HTERT RPE-1 (cell line): ENCODE data around the gene ZNF598.

Experiments
- in situ Hi-C: fragments of 300-500 bp; cut with MboI; formaldehyde crosslinking; loops from 4 replicates; pipeline ENCODE4 v1.14.3; 2020; ENCODE audit warnings: low sequenced_read_pairs

Gene ZNF598

GRCh38 chr16:2009791-2010510 lies at the start of gene ZNF598:
TSS of gene ZNF598 (minus strand) at chr16:2009821.
- in situ Hi-C loops: no loop called here

- in situ Hi-C loops: no loop called here
Measured at GRCh38 chr16:2058872-2059271, 49.3 kb upstream of the ZNF598 start.

GRCh38 chr16:2058420-2058819 lies 48.8 kb upstream of the ZNF598 start:
- in situ Hi-C loops: no loop called here

- in situ Hi-C loops: no loop called here
Measured at GRCh38 chr16:2057438-2057837, 47.8 kb upstream of the ZNF598 start.

- in situ Hi-C loops: no loop called here
Measured at GRCh38 chr16:2056681-2057407, 47.2 kb upstream of the ZNF598 start.

- in situ Hi-C loops: no loop called here
Measured at GRCh38 chr16:2056077-2056476, 46.5 kb upstream of the ZNF598 start.

- in situ Hi-C loops: no loop called here
Measured at GRCh38 chr16:2054543-2055245, 45.1 kb upstream of the ZNF598 start.

- in situ Hi-C loops: no loop called here
Measured at GRCh38 chr16:2053897-2054296, 44.3 kb upstream of the ZNF598 start.

- in situ Hi-C loops: no loop called here
Measured at GRCh38 chr16:2053211-2053610, 43.6 kb upstream of the ZNF598 start.

- in situ Hi-C loops: no loop called here
Measured at GRCh38 chr16:2048116-2048543, 38.5 kb upstream of the ZNF598 start.

- in situ Hi-C loops: no loop called here
Measured at GRCh38 chr16:2047330-2048115, 37.9 kb upstream of the ZNF598 start, which contains the start of the genes NTHL1 and TSC2. TSS of gene NTHL1 (minus strand) at chr16:2047834. CDS start at chr16:2047823, 11 bp downstream. TSS of gene TSC2 (plus strand) at chr16:2047985. CDS start at chr16:2048616, 631 bp downstream.

- in situ Hi-C loops: no loop called here
Measured at GRCh38 chr16:2046893-2047329, 37.3 kb upstream of the ZNF598 start.

GRCh38 chr16:2045965-2046892 lies 36.6 kb upstream of the ZNF598 start:
- in situ Hi-C loops: no loop called here

- in situ Hi-C loops: no loop called here
Measured at GRCh38 chr16:2044541-2044940, 34.9 kb upstream of the ZNF598 start.

GRCh38 chr16:2043667-2044451 lies 34.2 kb upstream of the ZNF598 start:
- in situ Hi-C loops: no loop called here

GRCh38 chr16:2042986-2043666 lies 33.5 kb upstream of the ZNF598 start:
- in situ Hi-C loops: no loop called here

- in situ Hi-C loops: no loop called here
Measured at GRCh38 chr16:2042171-2042985, 32.8 kb upstream of the ZNF598 start.
